ENCODE results near the gene RPL15. TPM values are rescaled to one million over a fixed set of nuclear protein-coding genes. Genes with fewer than 3 reads are reported as not detected.
"Not testable (repeated sequence)": the region's sequence is repeated elsewhere in the genome, so short reads cannot be mapped to it uniquely, and the experiment has no call there.

The RPL15 gene
- 1,840 and 1,850 TPM in 2 replicates for total RNA-seq

- Mint-ChIP-seq H3K27ac (peak within 1 kb of the TSS; percentile 99), H3K4me1 (peaks cover 35% of the 10 kb centered on the region), H3K27me3 (peaks cover 4% of the 10 kb centered on the region), H3K36me3 (ENCODE audit: low read depth) (peaks cover 53% of the 10 kb centered on the region), H3K9me3 (no peaks in the 10 kb centered on the region), H3K4me3 (peak within 1 kb of the TSS; percentile 99)
- peak; percentile 99 for DNase-seq
- intact Hi-C loops (cut with micrococcal nuclease) = loop anchor here (1.0 to 10.0 kb wide), 4 partner anchors 28 to 1868 kb away; partner anchors contain the start of genes NGLY1, NR1D2 and UBE2E2
Observed at GRCh38 chr3:23916886-23917678, at the start of gene RPL15, which contains the start of gene NKIRAS1. RPL15 (plus strand) TSS chr3:23917132; CDS start chr3:23917860, 728 bp downstream. NKIRAS1 (minus strand) TSS chr3:23916990; CDS start chr3:23910904, 6,086 bp downstream.

- peaks cover 2% of the 10 kb centered on the region for H3K36me3 Mint-ChIP-seq (ENCODE audit: low read depth)
- no peak overlapping the region for H3K27ac Mint-ChIP-seq
- H3K4me1 Mint-ChIP-seq = peaks cover 8% of the 10 kb centered on the region
- intact Hi-C loops (cut with micrococcal nuclease) = no loop called here
- H3K9me3 Mint-ChIP-seq = no peaks in the 10 kb centered on the region
- no peak for DNase-seq
- no peak overlapping the region for H3K4me3 Mint-ChIP-seq
- no peaks in the 10 kb centered on the region for H3K27me3 Mint-ChIP-seq
Observed at GRCh38 chr3:23867400-23867799, 49.5 kb upstream of the RPL15 start.

GRCh38 chr3:23867838-23868237 lies 49.1 kb upstream of the RPL15 start:
- no peak for DNase-seq
- Mint-ChIP-seq H3K27me3 (no peaks in the 10 kb centered on the region), H3K36me3 (ENCODE audit: low read depth) (peaks cover 2% of the 10 kb centered on the region), H3K4me1 (peaks cover 8% of the 10 kb centered on the region), H3K9me3 (no peaks in the 10 kb centered on the region), H3K27ac (no peak overlapping the region), H3K4me3 (no peak overlapping the region)
- intact Hi-C loops (cut with micrococcal nuclease) = no loop called here

GRCh38 chr3:23869977-23870662 lies 46.8 kb upstream of the RPL15 start:
- H3K4me3 Mint-ChIP-seq = no peak overlapping the region
- H3K9me3 Mint-ChIP-seq = no peaks in the 10 kb centered on the region
- no peaks in the 10 kb centered on the region for H3K36me3 Mint-ChIP-seq (ENCODE audit: low read depth)
- H3K27me3 Mint-ChIP-seq = no peaks in the 10 kb centered on the region
- intact Hi-C loops (cut with micrococcal nuclease) = no loop called here
- H3K27ac Mint-ChIP-seq = no peak overlapping the region
- peaks cover 5% of the 10 kb centered on the region for H3K4me1 Mint-ChIP-seq
- DNase-seq = no peak

- intact Hi-C loops (cut with micrococcal nuclease); DNase-seq; H3K36me3 Mint-ChIP-seq (ENCODE audit: low read depth); H3K27ac Mint-ChIP-seq; H3K9me3 Mint-ChIP-seq; H3K27me3 Mint-ChIP-seq; H3K4me1 Mint-ChIP-seq; H3K4me3 Mint-ChIP-seq: not testable (repeated sequence)
Observed at GRCh38 chr3:23870663-23871043, 46.3 kb upstream of the RPL15 start.

- H3K27ac Mint-ChIP-seq; H3K4me3 Mint-ChIP-seq; H3K36me3 Mint-ChIP-seq (ENCODE audit: low read depth); H3K4me1 Mint-ChIP-seq; H3K9me3 Mint-ChIP-seq; H3K27me3 Mint-ChIP-seq; intact Hi-C loops (cut with micrococcal nuclease); DNase-seq: not testable (repeated sequence)
Observed at GRCh38 chr3:23871361-23871760, 45.6 kb upstream of the RPL15 start.

DNA sequence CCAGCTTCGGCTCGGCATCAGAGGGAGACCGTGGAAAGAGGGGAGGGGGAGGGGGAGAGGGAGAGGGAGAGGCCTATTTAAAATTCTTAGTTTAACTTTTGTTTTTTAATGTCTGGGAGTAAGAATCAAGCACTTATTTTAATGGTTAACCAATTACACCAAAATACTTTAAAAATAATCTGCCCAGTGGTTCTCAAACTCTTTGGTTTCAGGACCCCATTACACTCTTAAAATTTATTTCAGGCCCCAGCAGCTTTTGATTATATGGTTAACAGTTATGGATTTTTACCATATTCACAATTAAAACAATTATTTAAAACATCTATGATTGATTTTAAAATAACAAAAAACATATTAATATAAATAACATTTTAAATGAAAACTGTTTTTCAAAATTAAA lies 44.6 kb upstream of the RPL15 start:
- Mint-ChIP-seq H3K4me3 (no peak overlapping the region), H3K27ac (no peak overlapping the region), H3K9me3 (no peaks in the 10 kb centered on the region), H3K27me3 (no peaks in the 10 kb centered on the region), H3K4me1 (peaks cover 3% of the 10 kb centered on the region), H3K36me3 (ENCODE audit: low read depth) (no peaks in the 10 kb centered on the region)
- intact Hi-C loops (cut with micrococcal nuclease) = no loop called here
- DNase-seq = no peak

DNA sequence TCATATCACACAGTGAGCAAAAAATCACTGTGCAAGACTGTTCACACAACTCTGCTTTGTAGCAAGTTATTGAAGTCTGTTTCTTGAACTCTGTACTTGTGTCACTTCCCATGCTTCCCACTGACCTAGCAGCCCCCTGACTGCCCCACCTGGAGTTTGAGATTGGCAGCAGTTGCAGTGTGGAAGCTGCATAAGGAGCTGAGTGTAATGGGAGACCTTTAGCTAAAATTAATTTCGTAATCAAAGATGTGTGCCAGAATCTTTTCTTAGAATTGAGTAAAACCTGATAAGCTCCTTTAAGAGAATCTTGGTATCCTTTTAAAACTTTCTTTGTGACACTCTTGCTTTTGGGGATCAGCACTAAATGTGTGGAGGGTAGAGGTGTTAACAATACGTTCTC lies 43.0 kb upstream of the RPL15 start:
- H3K4me1 Mint-ChIP-seq = no peaks in the 10 kb centered on the region
- H3K27ac Mint-ChIP-seq = no peak overlapping the region
- intact Hi-C loops (cut with micrococcal nuclease) = no loop called here
- H3K4me3 Mint-ChIP-seq = no peak overlapping the region
- H3K36me3 Mint-ChIP-seq (ENCODE audit: low read depth) = no peaks in the 10 kb centered on the region
- DNase-seq = no peak
- H3K9me3 Mint-ChIP-seq = no peaks in the 10 kb centered on the region
- no peaks in the 10 kb centered on the region for H3K27me3 Mint-ChIP-seq

- intact Hi-C loops (cut with micrococcal nuclease) = no loop called here
- no peaks in the 10 kb centered on the region for H3K4me1 Mint-ChIP-seq
- no peaks in the 10 kb centered on the region for H3K9me3 Mint-ChIP-seq
- no peaks in the 10 kb centered on the region for H3K36me3 Mint-ChIP-seq (ENCODE audit: low read depth)
- no peak overlapping the region for H3K27ac Mint-ChIP-seq
- H3K4me3 Mint-ChIP-seq = no peak overlapping the region
- H3K27me3 Mint-ChIP-seq = no peaks in the 10 kb centered on the region
- DNase-seq = no peak
Observed at GRCh38 chr3:23874359-23875112, 42.4 kb upstream of the RPL15 start.

DNA sequence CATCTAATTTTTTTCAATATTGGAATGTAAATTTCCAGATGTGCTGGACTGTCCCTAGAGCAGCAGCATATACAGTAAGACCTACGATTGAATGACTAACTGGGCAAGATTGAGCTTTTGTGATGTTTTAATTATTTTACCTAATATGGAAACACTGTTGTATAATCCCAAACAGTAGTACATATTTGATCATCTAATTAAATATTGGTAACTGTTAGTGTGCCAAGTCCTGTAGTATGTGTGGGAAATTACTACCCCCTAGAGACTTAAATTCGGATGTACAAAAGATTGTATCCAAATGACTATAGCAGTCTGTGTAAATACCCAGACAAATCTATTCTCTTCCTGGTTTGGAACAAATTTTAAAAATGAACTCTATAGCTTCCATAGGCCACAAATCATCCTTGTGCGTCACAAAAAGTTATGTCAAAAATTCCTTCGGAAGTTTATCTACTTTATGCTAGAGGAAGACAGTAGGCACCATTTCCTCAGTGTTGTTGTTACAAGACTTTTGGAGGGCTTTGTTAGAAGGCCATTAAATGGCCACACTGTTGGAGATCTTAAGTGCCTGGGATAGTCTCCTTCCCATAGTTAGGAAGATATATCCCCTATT lies 41.7 kb upstream of the RPL15 start:
- Mint-ChIP-seq H3K4me1 (no peaks in the 10 kb centered on the region), H3K27ac (no peak overlapping the region), H3K27me3 (no peaks in the 10 kb centered on the region), H3K36me3 (ENCODE audit: low read depth) (no peaks in the 10 kb centered on the region), H3K9me3 (no peaks in the 10 kb centered on the region), H3K4me3 (no peak overlapping the region)
- intact Hi-C loops (cut with micrococcal nuclease) = no loop called here
- no peak for DNase-seq

GRCh38 chr3:23876923-23877322 lies 40.0 kb upstream of the RPL15 start:
- Mint-ChIP-seq H3K9me3 (no peaks in the 10 kb centered on the region), H3K4me3 (no peak overlapping the region), H3K27me3 (no peaks in the 10 kb centered on the region), H3K4me1 (peaks cover 4% of the 10 kb centered on the region), H3K27ac (no peak overlapping the region), H3K36me3 (ENCODE audit: low read depth) (peaks cover 7% of the 10 kb centered on the region)
- no peak for DNase-seq
- intact Hi-C loops (cut with micrococcal nuclease) = no loop called here

GRCh38 chr3:23877329-23877980 lies 39.5 kb upstream of the RPL15 start:
- H3K4me3 Mint-ChIP-seq = no peak overlapping the region
- DNase-seq = no peak
- H3K27me3 Mint-ChIP-seq = no peaks in the 10 kb centered on the region
- no peaks in the 10 kb centered on the region for H3K9me3 Mint-ChIP-seq
- peaks cover 7% of the 10 kb centered on the region for H3K36me3 Mint-ChIP-seq (ENCODE audit: low read depth)
- H3K27ac Mint-ChIP-seq = no peak overlapping the region
- peaks cover 4% of the 10 kb centered on the region for H3K4me1 Mint-ChIP-seq
- intact Hi-C loops (cut with micrococcal nuclease) = no loop called here

GRCh38 chr3:23879485-23879884 lies 37.4 kb upstream of the RPL15 start:
- Mint-ChIP-seq H3K27me3 (no peaks in the 10 kb centered on the region), H3K27ac (no peak overlapping the region), H3K4me1 (peaks cover 4% of the 10 kb centered on the region), H3K36me3 (ENCODE audit: low read depth) (peaks cover 7% of the 10 kb centered on the region), H3K9me3 (no peaks in the 10 kb centered on the region), H3K4me3 (no peak overlapping the region)
- intact Hi-C loops (cut with micrococcal nuclease) = no loop called here
- DNase-seq = no peak

Measured in activated CD4-positive, alpha-beta T cell treated with anti-CD3 and anti-CD28 coated beads, Interleukin-2, amount 10 ng/mL, durations not matched to agents 24 days and 14 days (primary cell).